HepG2 (cell line): ENCODE results near the gene MAP2K7. TPM values are rescaled to one million over a fixed set of nuclear protein-coding genes. Genes with fewer than 3 reads are reported as not detected.

ENCODE experiments used
- ATAC-seq: fragments of 200-7000 bp; cut with Tn5 transposase; 3 replicates; pipeline ENCODE4 v1.9.1; 2020; ENCODE audit warnings: mild to moderate bottlenecking, moderate library complexity
- BruUV-seq: library from RNA; stranded (reverse); fragments of 400-500 nt; replicated peaks from 2 replicates; lab custom pipeline; 2021; lab: Mats Ljungman, UMichigan
- CTCF ChIA-PET: fragments of 300-600 bp; formaldehyde crosslinking; extraction: SDS; loops from one replicate; lab custom pipeline; 2021; ENCODE audit warnings: low total read pairs, inconsistent platforms, low intra/inter-chr PET ratio; lab: Yijun Ruan, JAX
- POLR2A ChIA-PET: fragments of 350-600 bp; sonication (Branson Sonifier 250); formaldehyde crosslinking; loops from one replicate; lab custom pipeline; 2020; ENCODE audit warnings: antibody characterized with exemption, inconsistent platforms; lab: Yijun Ruan, JAX
- DNase-seq: peaks from one replicate; pipeline ENCODE4 v3.0.0-alpha.2; 2015; ENCODE audit warnings: low spot score
- FAIRE-seq: peaks from 3 replicates; lab custom pipeline; 2011; peaks lifted over from hg19 to GRCh38; lab: Jason Lieb, UNC
- H2AFZ ChIP-seq: one replicate; pipeline ENCODE4 v1.6.1; 2011; ENCODE audit warnings: low read length, inconsistent platforms
- H3K27ac ChIP-seq: fragments of 300-600 bp; 3 replicates; pipeline ENCODE4 v1.8.0; 2011; ENCODE audit warnings: mixed run types, mild to moderate bottlenecking, mixed read lengths, low read length, inconsistent platforms; ENCODE audit not compliant: insufficient read depth; ENCODE audit errors: extremely low read length
- H3K27me3 ChIP-seq, 2 experiments: fragments of 200-600 bp in 1 of 2; 2 replicates in 1 of 2; 3 replicates in 1 of 2; pipeline versions ENCODE4 v1.6.0 to v1.8.0; 2011; ENCODE audit warnings: low read length in 2 of 2, mild to moderate bottlenecking in 2 of 2, moderate library complexity in 2 of 2, inconsistent platforms in 1 of 2; ENCODE audit not compliant: insufficient read depth in 2 of 2, control insufficient read depth in 1 of 2
- H3K36me3 ChIP-seq, 2 experiments: fragments of 200-600 bp in 1 of 2; replicated peaks in 1 of 2; 2 replicates in 1 of 2; 3 replicates in 1 of 2; pipeline versions ENCODE4 v1.5.1 to v1.8.0; 2011; ENCODE audit warnings: low read length in 2 of 2, inconsistent platforms in 1 of 2; ENCODE audit not compliant: insufficient read depth in 2 of 2, control insufficient read depth in 1 of 2
- H3K4me1 ChIP-seq: 2 replicates; pipeline ENCODE4 v1.5.1; 2012; ENCODE audit warnings: low read length, inconsistent platforms; ENCODE audit not compliant: insufficient read depth
- H3K4me2 ChIP-seq: 2 replicates; pipeline ENCODE4 v1.6.0; 2011; ENCODE audit warnings: low read depth, low read length, inconsistent platforms
- H3K4me3 ChIP-seq, 3 experiments: fragments of 200-600 bp in 1 of 3; sonication (generic), shearing (Covaris generic) in 1 of 3; replicated peaks in 1 of 3; 2 replicates each; pipeline ENCODE4 v1.5.1; 2011 to 2016; ENCODE audit warnings: low read length in 3 of 3, inconsistent platforms in 2 of 3, low read depth in 2 of 3, mild to moderate bottlenecking in 2 of 3, control low read depth in 1 of 3, mixed read lengths in 1 of 3; ENCODE audit not compliant: insufficient read depth in 1 of 3
- H3K79me2 ChIP-seq: one replicate; pipeline ENCODE4 v1.6.1; 2011; ENCODE audit warnings: low read length, inconsistent platforms; ENCODE audit not compliant: insufficient read depth
- H3K9ac ChIP-seq: 2 replicates; pipeline ENCODE4 v1.6.0; 2011; ENCODE audit warnings: mild to moderate bottlenecking, low read depth, low read length, inconsistent platforms; ENCODE audit not compliant: insufficient read depth
- H3K9me3 ChIP-seq: 2 replicates; pipeline ENCODE4 v1.5.1; 2012; ENCODE audit warnings: mild to moderate bottlenecking, low read length
- H4K20me1 ChIP-seq: 2 replicates; pipeline ENCODE4 v1.6.0; 2011; ENCODE audit warnings: inconsistent platforms, mild to moderate bottlenecking, low read length, moderate library complexity; ENCODE audit not compliant: insufficient read depth
- NFAT5 ChIP-seq: sonication (generic); formaldehyde crosslinking; IDR thresholded peaks from 2 replicates; pipeline ENCODE4 v1.4.0; 2020; ENCODE audit warnings: missing genetic modification reagents
- ZNF770 ChIP-seq: sonication (generic); formaldehyde crosslinking; IDR thresholded peaks from 2 replicates; pipeline ENCODE4 v1.5.0; 2020; ENCODE audit warnings: mild to moderate bottlenecking, missing genetic modification reagents
- WGBS: methylation state at CpG from one replicate; pipeline ENCODE4 v1.1.6; 2017; ENCODE audit warnings: low lambda C conversion rate; 5-methylcytosine and 5-hydroxymethylcytosine counted together
- in situ Hi-C: cut with HindIII; loops from 2 replicates; pipeline ENCODE4 v1.10.0; 2017; ENCODE audit warnings: low pct_unique_long_range_greater_than_20kb; ENCODE audit not compliant: extremely low pct_ligation_motif_present
- intact Hi-C: fragments of 100-400 bp; cut with micrococcal nuclease; formaldehyde crosslinking; loops from one replicate; pipeline ENCODE4 v1.10.0; 2022; ENCODE audit not compliant: unreplicated experiment
- polyA plus RNA-seq, 8 experiments: library from polyadenylated mRNA; depleted of rRNA in 3 of 8; stranded (reverse) in 7 of 8; unstranded in 1 of 8; fragments of >200 nt; fragmentation: Illumina TruSeq in 4 of 8; extraction: Trizol in 4 of 8; gene quantifications; 2 replicates each; pipeline versions ENCODE4 v1.2.1 to v1.2.3, GENCODE V29; 2011 to 2016; ENCODE audit warnings: low read depth in 4 of 8, missing spikeins in 1 of 8, mixed read lengths in 1 of 8; ENCODE audit not compliant: insufficient read depth in 1 of 8
- total RNA-seq, 5 experiments: library from RNA; depleted of rRNA; stranded (reverse); fragments of >200 nt; fragmentation: Illumina TruSeq; extraction: Trizol; gene quantifications; 2 replicates each; pipeline ENCODE4 v1.2.3, GENCODE V29; 2016; ENCODE audit warnings: low read depth in 1 of 5

The MAP2K7 gene
- total and polyA plus RNA-seq, 2 of the 13 experiments (the other 11 are each of a cell fraction or from before 2014, with no cell fraction given) = 9.0 to 10.8 TPM

- in situ Hi-C loops = no loop called here
- no TSS peak for BruUV-seq
- CTCF ChIA-PET = no interaction called here
- Histone ChIP-seq H4K20me1 (no peaks in the 10 kb centered on the region), H2AFZ (no peak overlapping the region), H3K27me3 (peaks cover 0 to 4% of the 10 kb centered on the region in 2 experiments; a peak in 2 of 5 replicates), H3K4me2 (no peak overlapping the region), H3K79me2 (no peaks in the 10 kb centered on the region), H3K4me3 (no peak overlapping the region), H3K36me3 (no peaks in the 10 kb centered on the region), H3K9ac (no peak overlapping the region), H3K27ac (no peak overlapping the region), H3K4me1 (peaks cover 39% of the 10 kb centered on the region), H3K9me3 (no peaks in the 10 kb centered on the region)
- FAIRE-seq (no peak), ATAC-seq (no peak), DNase-seq (no peak)
- 55% methylated on average over 6 of the region's 6 CpGs for WGBS
- POLR2A ChIA-PET = no interaction called here
- TF ChIP-seq ZNF770 (CRISPR knock-in tag) = 0 out of 2 replicates have a peak, but pooled peaks have one; percentile 41
- TF ChIP-seq NFAT5 (CRISPR knock-in tag) = no peak
- intact Hi-C loops = loop anchor here (10.0 kb wide), 1 partner anchor 1143 kb away; the partner anchor contains the start of genes GPR108 and TRIP10
Observed at GRCh38 chr19:7877249-7877836, 26.3 kb upstream of the MAP2K7 start.
